IMR-90 (cell line): ENCODE data around the gene KBTBD4. TPM values are rescaled to one million over a fixed set of nuclear protein-coding genes. Genes with fewer than 3 reads are reported as not detected.
"Not testable (repeated sequence)": the region's sequence is repeated elsewhere in the genome, so short reads cannot be mapped to it uniquely, and the experiment has no call there.

Experiments used
- ATAC-seq: fragments of 200-7000 bp; cut with Tn5 transposase; 2 replicates; pipeline ENCODE4 v1.9.1; 2020; ENCODE audit warnings: low read depth, mild to moderate bottlenecking, moderate library complexity
- BruUV-seq: library from RNA; stranded (reverse); fragments of 400-500 nt; replicated peaks from 2 replicates; lab custom pipeline; 2021; lab: Mats Ljungman, UMichigan
- CTCF ChIA-PET: fragments of 300-600 bp; formaldehyde crosslinking; extraction: SDS; loops from one replicate; lab custom pipeline; 2021; ENCODE audit warnings: antibody characterized with exemption; lab: Yijun Ruan, JAX
- POLR2A ChIA-PET: fragments of 300-600 bp; sonication (Branson Sonifier 250); formaldehyde crosslinking; loops from one replicate; lab custom pipeline; 2022; ENCODE audit warnings: antibody characterized with exemption; ENCODE audit not compliant: unreplicated experiment; lab: Charles Lee
- DNase-seq: peaks from one replicate; pipeline ENCODE4 v3.0.0; 2013
- H2AFZ ChIP-seq: replicated peaks from 2 replicates; pipeline ENCODE3; 2013; ENCODE audit warnings: low read length, mild to moderate bottlenecking; ENCODE audit not compliant: poor library complexity
- H2AK5ac ChIP-seq: 2 replicates; pipeline ENCODE4 v1.6.1; 2013; ENCODE audit warnings: low read depth, low read length, inconsistent platforms
- H2AK9ac ChIP-seq: replicated peaks from 2 replicates; pipeline ENCODE3; 2013; ENCODE audit warnings: mild to moderate bottlenecking, low read depth, low read length, moderate library complexity; ENCODE audit not compliant: poor library complexity
- H2BK120ac ChIP-seq: 2 replicates; pipeline ENCODE4 v1.6.1; 2013; ENCODE audit warnings: low read depth, low read length, inconsistent platforms
- H2BK15ac ChIP-seq: 3 replicates; pipeline ENCODE4 v1.6.1; 2013; ENCODE audit warnings: low read depth, low read length, inconsistent platforms
- H2BK20ac ChIP-seq: 2 replicates; pipeline ENCODE4 v1.6.1; 2013; ENCODE audit warnings: low read depth, mild to moderate bottlenecking, inconsistent platforms, low read length, moderate library complexity
- H2BK5ac ChIP-seq: 2 replicates; pipeline ENCODE4 v1.6.1; 2013; ENCODE audit warnings: mild to moderate bottlenecking, low read depth, low read length, inconsistent platforms; ENCODE audit not compliant: poor library complexity, severe bottlenecking
- H3K14ac ChIP-seq: replicated peaks from 2 replicates; pipeline ENCODE4 v1.6.1; 2013; ENCODE audit warnings: low read depth, low read length, inconsistent platforms
- H3K18ac ChIP-seq: 2 replicates; pipeline ENCODE4 v1.6.1; 2013; ENCODE audit warnings: low read depth, low read length, control low read depth
- H3K23ac ChIP-seq: 2 replicates; pipeline ENCODE4 v1.6.1; 2013; ENCODE audit warnings: low read depth, low read length, inconsistent platforms
- H3K27ac ChIP-seq: 2 replicates; pipeline ENCODE4 v1.5.1; 2013; ENCODE audit warnings: mild to moderate bottlenecking, control low read depth, low read length; ENCODE audit not compliant: insufficient read depth
- H3K27me3 ChIP-seq: 2 replicates; pipeline ENCODE4 v1.6.1; 2013; ENCODE audit warnings: low read length; ENCODE audit not compliant: control insufficient read depth, insufficient read depth
- H3K36me3 ChIP-seq: 2 replicates; pipeline ENCODE4 v1.6.1; 2013; ENCODE audit warnings: low read length, mixed read lengths; ENCODE audit not compliant: control insufficient read depth, insufficient read depth
- H3K4ac ChIP-seq: 2 replicates; pipeline ENCODE4 v1.6.1; 2013; ENCODE audit warnings: low read depth, low read length, inconsistent platforms
- H3K4me1 ChIP-seq: 2 replicates; pipeline ENCODE4 v1.6.1; 2013; ENCODE audit warnings: low read length, mixed read lengths; ENCODE audit not compliant: control insufficient read depth, insufficient read depth
- H3K4me2 ChIP-seq: 2 replicates; pipeline ENCODE4 v1.6.1; 2013; ENCODE audit warnings: low read depth, mild to moderate bottlenecking, control low read depth, low read length, moderate library complexity
- H3K4me3 ChIP-seq: 2 replicates; pipeline ENCODE4 v1.5.1; 2013; ENCODE audit warnings: low read depth, mild to moderate bottlenecking, control low read depth, low read length, moderate library complexity; ENCODE audit not compliant: insufficient read depth
- H3K56ac ChIP-seq: 2 replicates; pipeline ENCODE4 v1.6.1; 2013; ENCODE audit warnings: low read length, inconsistent platforms; ENCODE audit not compliant: insufficient read depth; ENCODE audit errors: extremely low read depth
- H3K79me1 ChIP-seq, 2 experiments: 2 replicates each; pipeline ENCODE4 v1.6.1; 2013; ENCODE audit warnings: low read length in 2 of 2, inconsistent platforms in 1 of 2, low read depth in 1 of 2
- H3K9ac ChIP-seq: 2 replicates; pipeline ENCODE4 v1.6.1; 2013; ENCODE audit warnings: low read depth, low read length, control low read depth
- H3K9me1 ChIP-seq: 2 replicates; pipeline ENCODE4 v1.6.1; 2013; ENCODE audit warnings: low read length, inconsistent platforms; ENCODE audit not compliant: insufficient read depth
- H3K9me3 ChIP-seq: 2 replicates; pipeline ENCODE4 v1.6.1; 2013; ENCODE audit warnings: low read length; ENCODE audit not compliant: control insufficient read depth, insufficient read depth
- H4K20me1 ChIP-seq: 2 replicates; pipeline ENCODE4 v1.6.1; 2013; ENCODE audit warnings: low read length, inconsistent platforms; ENCODE audit not compliant: insufficient read depth
- H4K5ac ChIP-seq: 2 replicates; pipeline ENCODE4 v1.6.1; 2013; ENCODE audit warnings: mild to moderate bottlenecking, low read depth, low read length, control low read depth
- H4K8ac ChIP-seq, 2 experiments: 2 replicates each; pipeline ENCODE4 v1.6.1; 2013; ENCODE audit warnings: low read depth in 2 of 2, low read length in 2 of 2, control low read depth in 1 of 2, inconsistent platforms in 1 of 2
- H4K91ac ChIP-seq: 2 replicates; pipeline ENCODE4 v1.6.1; 2013; ENCODE audit warnings: low read depth, low read length, inconsistent platforms; ENCODE audit not compliant: insufficient read depth
- BHLHE40 ChIP-seq: fragments of 150-350 bp; IDR thresholded peaks from 2 replicates; pipeline ENCODE4 v1.6.1; 2016; ENCODE audit warnings: mild to moderate bottlenecking, low read depth, low read length
- CEBPB ChIP-seq: IDR thresholded peaks from 2 replicates; pipeline ENCODE4 v1.6.1; 2012; ENCODE audit warnings: low read depth, low read length, improper control_type of control experiment
- POLR2A ChIP-seq: IDR thresholded peaks from 2 replicates; pipeline ENCODE4 v1.6.1; 2012; ENCODE audit warnings: mild to moderate bottlenecking, low read depth, low read length
- USF2 ChIP-seq: fragments of 150-350 bp; IDR thresholded peaks from 2 replicates; pipeline ENCODE4 v1.6.1; 2017; ENCODE audit warnings: mild to moderate bottlenecking, antibody characterized with exemption, low read length, low read depth
- WGBS, 2 experiments: methylation state at CpG; one replicate each; pipeline versions ENCODE4 v1.1.5 to v1.1.7; 2013; ENCODE audit warnings: missing lambda C conversion rate in 2 of 2; ENCODE audit not compliant: insufficient read length in 1 of 2; ENCODE audit errors: extremely low coverage in 2 of 2; 5-methylcytosine and 5-hydroxymethylcytosine counted together
- dilution Hi-C: fragments of 300-500 bp; cut with HindIII; formaldehyde crosslinking; loops from one replicate; pipeline ENCODE4 v1.14.3; 2018; ENCODE audit warnings: low sequenced_read_pairs; ENCODE audit not compliant: unreplicated experiment
- in situ Hi-C: fragments of 300-500 bp; cut with MboI; formaldehyde crosslinking; loops from 3 replicates; pipeline ENCODE4 v1.14.3; 2019; ENCODE audit warnings: low sequenced_read_pairs, inconsistent platforms, mixed read lengths
- intact Hi-C: fragments of 100-400 bp; cut with micrococcal nuclease; formaldehyde crosslinking; loops from 2 replicates; pipeline ENCODE4 v1.10.0; 2022
- polyA plus RNA-seq, 3 experiments: library from polyadenylated mRNA; depleted of rRNA; stranded (reverse); fragments of >200 nt; gene quantifications; 2 replicates each; pipeline ENCODE4 v1.2.3, GENCODE V29; 2012; ENCODE audit warnings: low replicate concordance in 1 of 3
- total RNA-seq: library from RNA; depleted of rRNA; stranded (reverse); fragments of >200 nt; gene quantifications from 2 replicates; pipeline ENCODE4 v1.2.3, GENCODE V29; 2012
- TF ChIP-seq, protein P1 (sequence below): fragments of 150-350 bp; IDR thresholded peaks from 2 replicates; pipeline ENCODE4 v1.6.1; 2016; ENCODE audit warnings: low read depth, mild to moderate bottlenecking, low read length, moderate library complexity, borderline replicate concordance

KBTBD4 gene
- total and polyA plus RNA-seq, 2 of the 4 experiments (the other 2 are of a cell fraction): 14.9 to 41.6 TPM

- Histone ChIP-seq H2AK5ac (no peak overlapping the region), H2AFZ (no peak overlapping the region), H3K9me1 (no peaks in the 10 kb centered on the region), H3K4me2 (no peak overlapping the region), H3K27me3 (no peaks in the 10 kb centered on the region), H4K8ac (no peak overlapping the region), H3K9ac (no peak overlapping the region), H2BK120ac (no peak overlapping the region), H2BK5ac (no peak overlapping the region), H4K5ac (no peak overlapping the region), H3K14ac (no peak overlapping the region), H3K4me3 (no peak overlapping the region), H3K23ac (no peak overlapping the region), H4K91ac (no peak overlapping the region), H2BK15ac (no peak overlapping the region), H3K79me1 (0 out of 4 replicates have a peak, but pooled peaks cover 0 to 4% of the 10 kb centered on the region in 2 experiments), H2AK9ac (no peak overlapping the region), H3K18ac (no peak overlapping the region), H3K4ac (no peak overlapping the region), H3K27ac (no peak overlapping the region), H3K56ac (no peak overlapping the region), H3K36me3 (no peaks in the 10 kb centered on the region), H3K9me3 (no peaks in the 10 kb centered on the region), H3K4me1 (no peaks in the 10 kb centered on the region), H2BK20ac (no peak overlapping the region), H4K20me1 (no peaks in the 10 kb centered on the region)
- in situ Hi-C loops: no loop called here
- DNase-seq (no peak), ATAC-seq (no peak)
- ChIA-PET CTCF (interaction anchor here (0.6 kb wide), 1 partner anchor 57 kb away, joined by 3 read pairs; no protein-coding TSS in a partner anchor), POLR2A (no interaction called here)
- BruUV-seq: no TSS peak
- TF ChIP-seq USF2: no peak
- no peak for TF ChIP-seq BHLHE40
- TF ChIP-seq CEBPB: no peak
- TF ChIP-seq, protein P1, sequence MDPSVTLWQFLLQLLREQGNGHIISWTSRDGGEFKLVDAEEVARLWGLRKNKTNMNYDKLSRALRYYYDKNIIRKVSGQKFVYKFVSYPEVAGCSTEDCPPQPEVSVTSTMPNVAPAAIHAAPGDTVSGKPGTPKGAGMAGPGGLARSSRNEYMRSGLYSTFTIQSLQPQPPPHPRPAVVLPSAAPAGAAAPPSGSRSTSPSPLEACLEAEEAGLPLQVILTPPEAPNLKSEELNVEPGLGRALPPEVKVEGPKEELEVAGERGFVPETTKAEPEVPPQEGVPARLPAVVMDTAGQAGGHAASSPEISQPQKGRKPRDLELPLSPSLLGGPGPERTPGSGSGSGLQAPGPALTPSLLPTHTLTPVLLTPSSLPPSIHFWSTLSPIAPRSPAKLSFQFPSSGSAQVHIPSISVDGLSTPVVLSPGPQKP: no peak
- TF ChIP-seq POLR2A: no peak
- WGBS, 2 experiments: no CpG with 5 or more reads among the region's 1 CpG
- dilution Hi-C loops: no loop called here
- intact Hi-C loops: no loop called here
Observed at GRCh38 chr11:47558695-47559094, 20.1 kb downstream of the KBTBD4 start.

- H3K4me2 ChIP-seq, H3K9ac ChIP-seq, DNase-seq, H3K9me3 ChIP-seq, H4K20me1 ChIP-seq, H3K36me3 ChIP-seq, H3K14ac ChIP-seq, H3K9me1 ChIP-seq, H4K8ac ChIP-seq, H3K27me3 ChIP-seq, H3K18ac ChIP-seq, ATAC-seq, H3K23ac ChIP-seq, H3K27ac ChIP-seq, POLR2A ChIA-PET, H3K56ac ChIP-seq, dilution Hi-C loops, BruUV-seq, H2BK20ac ChIP-seq, CTCF ChIA-PET, H3K4ac ChIP-seq, H2AFZ ChIP-seq, H2BK5ac ChIP-seq, H2AK5ac ChIP-seq, in situ Hi-C loops, H3K4me1 ChIP-seq, H3K4me3 ChIP-seq, H2BK120ac ChIP-seq, intact Hi-C loops, H4K91ac ChIP-seq, H2AK9ac ChIP-seq, H4K5ac ChIP-seq, H2BK15ac ChIP-seq: not testable (repeated sequence)
- peaks cover 0 to 17% of the 10 kb centered on the region in 2 experiments; a peak in 2 of 4 replicates for H3K79me1 ChIP-seq
- WGBS, 2 experiments: 91% methylated on average over 4 of the region's 12 CpGs; no CpG with 5 or more reads in 1 of the 2 experiments
Observed at GRCh38 chr11:47557004-47557403, 21.8 kb downstream of the KBTBD4 start.
